Measurements from ENCODE around the gene LSM10. TPM values are rescaled to one million over a fixed set of nuclear protein-coding genes. Genes with fewer than 3 reads are reported as not detected.
A peak's percentile ranks its signal among the peaks of the same experiment; 100 is the strongest.

The LSM10 gene
- polyA plus RNA-seq, 4 donors = 24.9 to 55.5 (median 50.0) TPM

GRCh38 chr1:36392836-36393235 is 4.9 kb downstream of the LSM10 start:
- H3K9me3 ChIP-seq (ENCODE audit: control insufficient read depth in 2 of 2, insufficient read depth in 1 of 2, low read depth in 1 of 2, low read length in 1 of 2) = no peaks in the 10 kb centered on the region
- H3K27me3 ChIP-seq (ENCODE audit: control insufficient read depth in 3 of 3, insufficient read depth in 3 of 3, low read length in 3 of 3) = no peaks in the 10 kb centered on the region
- DNase-seq (no peak), FAIRE-seq (no peak)
- H3K27ac ChIP-seq (ENCODE audit: low read depth in 1 of 3, low read length in 2 of 3) = no peak overlapping the region
- no peak overlapping the region for H3K4me3 ChIP-seq (ENCODE audit: low read depth in 1 of 3, low read length in 3 of 3)
- H3K4me1 ChIP-seq (ENCODE audit: control insufficient read depth in 3 of 3, insufficient read depth in 2 of 3, low read depth in 1 of 3, low read length in 2 of 3) = peaks cover 2 to 6% (median 3%) of the 10 kb centered on the region in 3 donors
- H3K36me3 ChIP-seq (ENCODE audit: control insufficient read depth in 3 of 3, insufficient read depth in 2 of 3, low read depth in 1 of 3, low read length in 3 of 3) = peaks cover 10 to 48% (median 12%) of the 10 kb centered on the region in 3 donors
- WGBS, 3 donors = 89 to 95% (median 93%) methylated on average over 4 of the region's 4 CpGs

- peaks cover 10 to 48% (median 12%) of the 10 kb centered on the region in 3 donors for H3K36me3 ChIP-seq (ENCODE audit: control insufficient read depth in 3 of 3, insufficient read depth in 2 of 3, low read depth in 1 of 3, low read length in 3 of 3)
- H3K27me3 ChIP-seq (ENCODE audit: control insufficient read depth in 3 of 3, insufficient read depth in 3 of 3, low read length in 3 of 3) = no peaks in the 10 kb centered on the region
- H3K9me3 ChIP-seq (ENCODE audit: control insufficient read depth in 2 of 2, insufficient read depth in 1 of 2, low read depth in 1 of 2, low read length in 1 of 2) = no peaks in the 10 kb centered on the region
- FAIRE-seq (no peak), DNase-seq (no peak)
- peaks cover 2 to 18% (median 2%) of the 10 kb centered on the region in 3 donors for H3K4me1 ChIP-seq (ENCODE audit: control insufficient read depth in 3 of 3, insufficient read depth in 2 of 3, low read depth in 1 of 3, low read length in 2 of 3)
- H3K27ac ChIP-seq (ENCODE audit: low read depth in 1 of 3, low read length in 2 of 3) = peak overlapping the region in 1 of 3 donors; percentile 43
- no peak overlapping the region for H3K4me3 ChIP-seq (ENCODE audit: low read depth in 1 of 3, low read length in 3 of 3)
- 90 to 96% (median 93%) methylated on average over 8 of the region's 8 CpGs for WGBS, 3 donors
These were observed 6.4 kb downstream of the LSM10 start for GRCh38 chr1:36391271-36391670.

GRCh38 chr1:36390411-36390810 is 7.3 kb downstream of the LSM10 start:
- Histone ChIP-seq H3K9me3 (ENCODE audit: control insufficient read depth in 2 of 2, insufficient read depth in 1 of 2, low read depth in 1 of 2, low read length in 1 of 2) (no peaks in the 10 kb centered on the region), H3K27me3 (ENCODE audit: control insufficient read depth in 3 of 3, insufficient read depth in 3 of 3, low read length in 3 of 3) (no peaks in the 10 kb centered on the region), H3K27ac (ENCODE audit: low read depth in 1 of 3, low read length in 2 of 3) (no peak overlapping the region), H3K36me3 (ENCODE audit: control insufficient read depth in 3 of 3, insufficient read depth in 2 of 3, low read depth in 1 of 3, low read length in 3 of 3) (peaks cover 10 to 48% (median 12%) of the 10 kb centered on the region in 3 donors), H3K4me1 (ENCODE audit: control insufficient read depth in 3 of 3, insufficient read depth in 2 of 3, low read depth in 1 of 3, low read length in 2 of 3) (peaks cover 0 to 19% (median 2%) of the 10 kb centered on the region in 3 donors), H3K4me3 (ENCODE audit: low read depth in 1 of 3, low read length in 3 of 3) (no peak overlapping the region)
- DNase-seq = no peak
- 87 to 94% (median 88%) methylated on average over 2 of the region's 2 CpGs for WGBS, 3 donors
- no peak for FAIRE-seq

GRCh38 chr1:36389999-36390398 is 7.7 kb downstream of the LSM10 start:
- Histone ChIP-seq H3K36me3 (ENCODE audit: control insufficient read depth in 3 of 3, insufficient read depth in 2 of 3, low read depth in 1 of 3, low read length in 3 of 3) (peaks cover 10 to 48% (median 12%) of the 10 kb centered on the region in 3 donors), H3K4me3 (ENCODE audit: low read depth in 1 of 3, low read length in 3 of 3) (no peak overlapping the region), H3K9me3 (ENCODE audit: control insufficient read depth in 2 of 2, insufficient read depth in 1 of 2, low read depth in 1 of 2, low read length in 1 of 2) (no peaks in the 10 kb centered on the region), H3K4me1 (ENCODE audit: control insufficient read depth in 3 of 3, insufficient read depth in 2 of 3, low read depth in 1 of 3, low read length in 2 of 3) (peaks cover 0 to 19% (median 2%) of the 10 kb centered on the region in 3 donors), H3K27me3 (ENCODE audit: control insufficient read depth in 3 of 3, insufficient read depth in 3 of 3, low read length in 3 of 3) (no peaks in the 10 kb centered on the region), H3K27ac (ENCODE audit: low read depth in 1 of 3, low read length in 2 of 3) (no peak overlapping the region)
- FAIRE-seq (no peak), DNase-seq (no peak)
- 92 to 100% (median 100%) methylated on average over 1 of the region's 1 CpG for whole genome bisulfite sequencing, 3 donors

GRCh38 chr1:36389261-36389660 is 8.4 kb downstream of the LSM10 start:
- WGBS, 3 donors = 81 to 100% (median 88%) methylated on average over 2 of the region's 2 CpGs
- Histone ChIP-seq H3K4me3 (ENCODE audit: low read depth in 1 of 3, low read length in 3 of 3) (no peak overlapping the region), H3K27me3 (ENCODE audit: control insufficient read depth in 3 of 3, insufficient read depth in 3 of 3, low read length in 3 of 3) (no peaks in the 10 kb centered on the region), H3K9me3 (ENCODE audit: control insufficient read depth in 2 of 2, insufficient read depth in 1 of 2, low read depth in 1 of 2, low read length in 1 of 2) (no peaks in the 10 kb centered on the region), H3K4me1 (ENCODE audit: control insufficient read depth in 3 of 3, insufficient read depth in 2 of 3, low read depth in 1 of 3, low read length in 2 of 3) (peaks cover 0 to 24% (median 2%) of the 10 kb centered on the region in 3 donors), H3K36me3 (ENCODE audit: control insufficient read depth in 3 of 3, insufficient read depth in 2 of 3, low read depth in 1 of 3, low read length in 3 of 3) (peaks cover 10 to 46% (median 12%) of the 10 kb centered on the region in 3 donors), H3K27ac (ENCODE audit: low read depth in 1 of 3, low read length in 2 of 3) (peak overlapping the region in 1 of 3 donors; percentile 18)
- DNase-seq (no peak), FAIRE-seq (no peak)

GRCh38 chr1:36387141-36387949 is 10.4 kb downstream of the LSM10 start:
- peak overlapping the region in 1 of 3 donors; percentile 39 for H3K4me3 ChIP-seq (ENCODE audit: low read depth in 1 of 3, low read length in 3 of 3)
- H3K9me3 ChIP-seq (ENCODE audit: control insufficient read depth in 2 of 2, insufficient read depth in 1 of 2, low read depth in 1 of 2, low read length in 1 of 2) = no peaks in the 10 kb centered on the region
- peaks cover 3 to 31% (median 7%) of the 10 kb centered on the region in 3 donors for H3K36me3 ChIP-seq (ENCODE audit: control insufficient read depth in 3 of 3, insufficient read depth in 2 of 3, low read depth in 1 of 3, low read length in 3 of 3)
- no peak for FAIRE-seq
- peaks cover 2 to 33% (median 7%) of the 10 kb centered on the region in 3 donors for H3K4me1 ChIP-seq (ENCODE audit: control insufficient read depth in 3 of 3, insufficient read depth in 2 of 3, low read depth in 1 of 3, low read length in 2 of 3)
- H3K27me3 ChIP-seq (ENCODE audit: control insufficient read depth in 3 of 3, insufficient read depth in 3 of 3, low read length in 3 of 3) = no peaks in the 10 kb centered on the region
- DNase-seq = peak in 1 of 2 donors; percentile 37
- 65 to 80% (median 80%) methylated on average over 10 of the region's 10 CpGs for WGBS, 3 donors
- peak overlapping the region; percentile 90 to 99 (median 96) for H3K27ac ChIP-seq (ENCODE audit: low read depth in 1 of 3, low read length in 2 of 3)

- 0 to 1% (median 1%) methylated on average over 14 of the region's 14 CpGs for WGBS, 3 donors
These were observed 11.2 kb downstream of the LSM10 start for GRCh38 chr1:36386265-36387140.

More at GRCh38 chr1:36386265-36387140, 11.2 kb downstream of the LSM10 start:
- Histone ChIP-seq H3K4me3 (ENCODE audit: low read depth in 1 of 3, low read length in 3 of 3) (peak overlapping the region; percentile 24 to 39 (median 34)), H3K27me3 (ENCODE audit: control insufficient read depth in 3 of 3, insufficient read depth in 3 of 3, low read length in 3 of 3) (no peaks in the 10 kb centered on the region), H3K4me1 (ENCODE audit: control insufficient read depth in 3 of 3, insufficient read depth in 2 of 3, low read depth in 1 of 3, low read length in 2 of 3) (peaks cover 2 to 33% (median 7%) of the 10 kb centered on the region in 3 donors), H3K36me3 (ENCODE audit: control insufficient read depth in 3 of 3, insufficient read depth in 2 of 3, low read depth in 1 of 3, low read length in 3 of 3) (peaks cover 3 to 30% (median 5%) of the 10 kb centered on the region in 3 donors), H3K9me3 (ENCODE audit: control insufficient read depth in 2 of 2, insufficient read depth in 1 of 2, low read depth in 1 of 2, low read length in 1 of 2) (no peaks in the 10 kb centered on the region), H3K27ac (ENCODE audit: low read depth in 1 of 3, low read length in 2 of 3) (peak overlapping the region; percentile 90 to 99 (median 96))
- peak; percentile 97 to 99 for DNase-seq
- FAIRE-seq = no peak
